GM08714 (cell line): ENCODE results near the gene FABP7.
"Not testable (repeated sequence)": the region's sequence is repeated elsewhere in the genome, so short reads cannot be mapped to it uniquely, and the experiment has no call there.

ENCODE experiments used
- H3K4me3 ChIP-seq: fragments of 200-500 bp; sonication (Bioruptor generic); 2 replicates; pipeline ENCODE4 v1.5.1; 2014; ENCODE audit warnings: mild to moderate bottlenecking, low read length, inconsistent platforms
- ZNF274 ChIP-seq: IDR thresholded peaks from 2 replicates; pipeline ENCODE4 v1.6.1; 2012; ENCODE audit warnings: mild to moderate bottlenecking, low read depth, low read length

Gene FABP7

GRCh38 chr6:122779667-122780066 is at the start of gene FABP7:
Gene FABP7, plus strand, starts transcription at chr6:122779716. Its CDS starts 79 bp downstream, at chr6:122779795.
- H3K4me3 ChIP-seq = no peak within 1 kb of the TSS

GRCh38 chr6:122730334-122730733 is 49.2 kb upstream of the FABP7 start:
- TF ChIP-seq ZNF274 = no peak

More at GRCh38 chr6:122779667-122780066, at the start of gene FABP7:
- no peak for TF ChIP-seq ZNF274

GRCh38 chr6:122730775-122731386 is 48.6 kb upstream of the FABP7 start:
- TF ChIP-seq ZNF274 = no peak
- H3K4me3 ChIP-seq = no peak overlapping the region

More at GRCh38 chr6:122730334-122730733, 49.2 kb upstream of the FABP7 start:
- no peak overlapping the region for H3K4me3 ChIP-seq

- no peak overlapping the region for H3K4me3 ChIP-seq
- no peak for TF ChIP-seq ZNF274
These were observed 46.3 kb upstream of the FABP7 start for GRCh38 chr6:122733259-122733658.

GRCh38 chr6:122734529-122735395 is 44.8 kb upstream of the FABP7 start:
- TF ChIP-seq ZNF274 = no peak
- no peak overlapping the region for H3K4me3 ChIP-seq

- H3K4me3 ChIP-seq = no peak overlapping the region
- TF ChIP-seq ZNF274 = no peak
These were observed 43.9 kb upstream of the FABP7 start for GRCh38 chr6:122735582-122735981.

- no peak for TF ChIP-seq ZNF274
- H3K4me3 ChIP-seq = no peak overlapping the region
These were observed 43.4 kb upstream of the FABP7 start for GRCh38 chr6:122736163-122736562.

GRCh38 chr6:122736616-122737015 is 42.9 kb upstream of the FABP7 start:
- no peak overlapping the region for H3K4me3 ChIP-seq
- TF ChIP-seq ZNF274 = no peak

GRCh38 chr6:122740091-122740490 is 39.4 kb upstream of the FABP7 start:
- H3K4me3 ChIP-seq = no peak overlapping the region
- no peak for TF ChIP-seq ZNF274

GRCh38 chr6:122740936-122741335 is 38.6 kb upstream of the FABP7 start:
- no peak overlapping the region for H3K4me3 ChIP-seq
- no peak for TF ChIP-seq ZNF274

GRCh38 chr6:122744247-122744646 is 35.3 kb upstream of the FABP7 start:
- H3K4me3 ChIP-seq = not testable (repeated sequence)

GRCh38 chr6:122744856-122745255 is 34.7 kb upstream of the FABP7 start:
- H3K4me3 ChIP-seq = not testable (repeated sequence)

- no peak for TF ChIP-seq ZNF274
These were observed 32.8 kb upstream of the FABP7 start for GRCh38 chr6:122746688-122747087.

GRCh38 chr6:122747573-122747972 is 31.9 kb upstream of the FABP7 start:
- TF ChIP-seq ZNF274 = no peak
- H3K4me3 ChIP-seq = no peak overlapping the region

More at GRCh38 chr6:122746688-122747087, 32.8 kb upstream of the FABP7 start:
- no peak overlapping the region for H3K4me3 ChIP-seq

GRCh38 chr6:122748945-122749344 is 30.6 kb upstream of the FABP7 start:
- H3K4me3 ChIP-seq = not testable (repeated sequence)
